NCI-H1092 treated with DMSO at 0.1 percent for 48 hours (cell line): ENCODE results near the gene AIMP2.
"Not testable (repeated sequence)": the region's sequence is repeated elsewhere in the genome, so short reads cannot be mapped to it uniquely, and the experiment has no call there.

ENCODE experiments used
- DNase-seq: peaks from one replicate; lab custom pipeline; 2025; lab: John Stamatoyannopoulos, UW

Gene AIMP2

DNA sequence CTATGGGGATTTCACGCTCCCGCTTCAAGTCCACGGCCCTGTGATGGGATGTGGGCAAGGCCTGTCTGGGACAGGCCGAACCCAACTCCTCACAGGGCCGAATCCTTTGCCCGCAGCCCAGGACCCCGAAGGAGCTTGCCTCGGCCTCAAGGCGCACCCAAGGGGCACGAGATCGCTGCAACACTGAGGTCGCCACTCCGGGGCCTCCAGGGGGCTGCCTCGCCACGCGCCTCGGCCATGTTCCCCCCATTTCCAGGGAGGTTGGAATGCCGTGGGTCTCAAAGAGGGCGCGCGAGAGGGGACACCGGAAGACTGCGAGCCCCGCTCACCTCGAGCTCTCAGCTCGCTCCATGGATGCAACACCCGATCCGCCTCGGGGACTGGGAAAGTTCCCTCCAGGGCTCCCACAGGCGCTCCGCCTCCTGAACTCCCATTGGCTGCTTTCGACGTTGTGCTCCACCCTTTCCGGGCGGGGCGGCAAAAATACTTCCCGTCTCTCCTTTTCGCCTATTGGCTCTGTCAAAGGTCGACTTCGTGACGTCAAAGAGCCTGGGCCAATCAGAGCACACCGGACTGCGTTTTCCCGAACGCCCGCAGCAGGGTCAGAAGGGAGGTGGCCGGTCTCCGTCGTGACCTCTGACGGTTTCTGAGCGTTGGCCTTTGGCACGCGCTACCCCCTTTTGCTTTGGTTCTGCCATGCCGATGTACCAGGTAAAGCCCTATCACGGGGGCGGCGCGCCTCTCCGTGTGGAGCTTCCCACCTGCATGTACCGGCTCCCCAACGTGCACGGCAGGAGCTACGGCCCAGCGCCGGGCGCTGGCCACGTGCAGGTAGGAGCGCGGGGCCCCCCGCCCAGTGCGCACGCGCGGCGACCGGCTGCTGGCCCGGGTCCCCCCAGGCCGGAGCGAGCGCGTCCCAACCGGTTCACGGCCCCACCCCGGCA, at the start of gene AIMP2, which contains the start of gene PMS2:
Gene AIMP2 (plus strand): TSS at position 605 of the 944 bp plus-strand sequence. CDS start 92 bp downstream, at position 697.
Gene PMS2 (minus strand): TSS at position 382 of the 944 bp plus-strand sequence. CDS start 30 bp downstream, at position 352.
- peak; percentile 99 for DNase-seq

DNA sequence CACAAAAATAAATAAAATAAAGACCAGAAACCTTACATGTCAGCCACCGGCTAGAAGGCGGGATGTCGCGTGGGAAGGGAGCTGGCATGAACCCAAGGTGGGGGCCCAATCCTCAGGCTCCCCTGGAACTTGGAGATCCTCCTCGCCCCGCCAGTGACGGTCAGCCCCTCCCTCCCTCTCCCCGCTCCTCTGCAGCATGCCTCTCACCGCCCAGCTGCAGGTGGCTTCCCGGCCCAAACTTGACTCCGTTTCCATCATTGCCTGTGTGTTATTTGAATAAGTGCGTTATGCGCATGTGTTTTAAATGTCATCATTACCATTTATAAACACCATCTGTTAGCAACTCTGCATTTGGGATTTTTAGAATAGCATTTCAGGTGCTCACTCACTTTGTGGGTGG, 45.9 kb upstream of the AIMP2 start:
- DNase-seq, result not testable (repeated sequence)

DNA sequence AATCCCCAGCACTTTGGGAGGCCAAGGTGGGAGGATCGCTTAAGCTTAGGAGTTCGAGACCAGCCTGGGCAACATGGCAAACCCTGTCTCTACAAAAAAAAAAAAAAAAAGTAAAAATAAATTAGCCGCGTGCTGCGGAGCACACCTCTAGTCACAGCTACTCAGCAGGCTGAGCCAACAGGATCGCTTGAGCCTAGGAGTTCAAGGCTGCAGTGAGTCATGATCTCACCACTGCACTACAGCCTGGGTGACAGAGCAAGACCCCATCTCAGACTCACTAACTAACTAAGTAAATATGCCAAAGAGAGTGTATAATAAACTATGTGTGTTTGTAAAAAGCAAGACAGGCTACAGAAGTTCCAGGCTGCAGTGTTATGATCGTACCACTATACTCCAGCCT, 45.3 kb upstream of the AIMP2 start:
- not testable (repeated sequence) for DNase-seq

DNA sequence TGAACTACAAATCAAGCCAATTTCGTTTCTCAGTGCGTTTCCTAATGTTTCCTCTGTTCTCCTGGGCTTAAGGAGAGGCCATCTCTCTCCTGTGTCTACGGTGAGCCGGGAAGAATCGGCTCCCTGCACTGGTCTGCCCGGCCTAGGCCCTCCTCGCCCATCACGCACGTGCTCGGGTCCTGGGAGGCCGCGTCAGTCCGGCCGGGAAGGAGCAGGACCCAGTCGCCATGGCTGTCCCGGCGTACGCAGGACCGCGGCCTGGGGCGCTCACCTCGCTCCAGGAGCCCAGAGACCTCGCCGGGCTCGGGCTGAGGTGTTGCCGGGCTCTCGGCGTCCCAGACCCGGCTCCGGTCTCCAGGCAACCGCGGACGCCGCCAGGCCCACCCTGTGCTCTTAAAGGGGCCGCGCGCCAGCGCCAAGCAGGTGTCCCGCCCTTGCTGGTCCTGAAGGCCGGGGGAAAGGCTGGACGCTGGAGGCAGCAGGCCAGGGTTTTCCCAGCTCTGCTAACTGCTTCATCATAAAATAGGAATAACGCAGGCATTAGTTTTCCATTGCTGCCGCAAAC, 38.6 kb upstream of the AIMP2 start, which contains the start of gene RSPH10B:
Gene RSPH10B (minus strand): TSS at position 343 of the 565 bp plus-strand sequence. CDS start 3,573 bp downstream, outside the sequence.
- DNase-seq, result not testable (repeated sequence)

DNA sequence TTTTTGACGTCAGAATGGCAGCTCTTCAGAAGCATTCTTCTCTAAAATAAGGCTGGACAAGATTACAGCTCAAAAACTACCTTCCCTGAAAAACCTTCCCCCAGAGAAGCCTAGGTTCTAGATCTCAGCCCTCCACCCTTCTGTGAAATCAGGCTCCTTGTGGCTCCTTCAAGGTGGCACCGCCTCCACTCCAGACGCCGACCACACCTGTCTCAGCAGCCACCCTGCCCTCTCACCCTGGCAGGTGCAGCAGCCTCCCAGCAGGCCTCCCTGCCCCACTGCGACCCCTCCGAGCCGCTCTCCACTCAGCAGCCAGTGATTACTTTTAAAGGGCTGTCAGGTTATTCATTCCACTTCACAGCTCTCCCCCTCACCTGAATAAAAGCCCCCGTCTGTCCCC, 35.5 kb upstream of the AIMP2 start:
- not testable (repeated sequence) for DNase-seq

DNA sequence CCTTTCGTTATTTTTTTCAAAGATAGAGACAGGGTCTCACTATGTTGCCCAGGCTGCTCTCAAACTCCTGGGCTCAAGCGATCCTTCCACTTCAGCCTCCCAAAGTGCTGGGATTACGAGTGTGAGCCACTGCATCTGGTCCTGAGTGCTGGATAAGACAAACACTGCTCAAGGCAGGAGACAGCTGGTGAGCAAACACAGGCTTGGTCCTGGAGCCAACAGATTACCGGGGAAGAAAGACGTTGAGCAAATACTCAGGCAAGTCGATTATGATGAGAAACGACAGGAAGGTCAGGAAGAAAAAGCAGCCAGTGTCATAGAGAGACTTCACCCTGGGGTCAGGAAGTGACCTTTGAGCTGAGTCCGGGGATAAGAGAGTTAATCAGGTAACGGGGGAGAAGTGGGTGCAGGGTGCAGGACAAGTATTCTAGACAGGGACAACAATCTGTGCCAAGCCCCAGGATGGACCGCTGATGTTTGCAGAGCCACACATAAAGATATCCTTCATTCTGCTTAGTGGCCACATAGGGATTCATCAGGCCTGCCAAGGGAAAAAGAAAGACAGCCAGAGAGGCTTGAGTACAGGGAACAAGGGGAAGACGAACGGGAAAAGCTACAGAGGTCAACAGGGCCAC, 29.3 kb upstream of the AIMP2 start:
- not testable (repeated sequence) for DNase-seq

DNA sequence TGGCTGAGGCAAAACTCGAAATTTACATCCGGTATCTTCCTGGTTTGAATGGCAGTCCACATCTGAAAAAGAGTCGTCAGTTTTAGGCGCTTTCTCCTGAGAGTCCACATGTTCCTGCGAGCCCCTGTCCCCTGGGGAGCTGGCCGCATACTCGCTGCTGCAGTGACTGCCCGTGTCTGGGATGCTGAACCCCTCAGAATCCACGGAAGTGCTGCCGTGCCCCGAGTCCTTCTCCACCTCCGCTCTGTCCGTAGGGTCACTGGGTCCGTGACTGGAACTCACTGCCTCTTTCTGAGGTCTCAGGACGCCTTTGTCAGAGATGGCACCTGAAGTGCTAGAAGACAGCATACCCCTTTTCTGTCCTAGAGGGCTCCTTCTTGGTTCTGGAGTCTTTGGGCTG, 22.0 kb upstream of the AIMP2 start:
- DNase-seq, result not testable (repeated sequence)

DNA sequence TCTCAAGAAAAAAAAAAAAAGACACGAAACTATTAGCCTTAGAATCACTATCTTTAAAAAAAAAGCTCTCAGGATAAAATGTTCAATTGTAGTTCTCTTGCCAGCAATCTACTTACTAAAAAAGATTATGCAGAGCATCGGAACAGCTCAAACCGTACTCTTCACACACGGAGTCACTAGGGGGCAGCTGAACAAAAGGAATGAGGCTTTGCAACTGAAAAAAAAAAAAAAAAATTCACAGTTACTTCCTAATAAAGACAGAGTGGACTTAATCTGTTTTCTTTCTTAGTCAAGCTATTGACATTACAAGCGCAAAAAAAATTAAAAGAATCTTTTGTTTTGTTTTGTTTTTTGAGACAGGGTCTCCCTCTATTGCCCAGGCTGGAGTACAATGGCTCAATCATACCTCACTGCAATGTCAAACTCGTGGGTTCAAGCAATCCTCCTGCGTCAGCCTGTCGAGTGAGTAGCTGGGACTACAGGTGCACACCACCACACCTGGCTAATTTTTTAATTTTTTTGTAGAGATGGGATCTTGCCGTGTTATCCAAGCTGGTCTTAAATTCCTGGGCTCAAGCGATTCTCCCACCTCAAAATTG, 11.8 kb upstream of the AIMP2 start:
- peak; percentile 55 for DNase-seq

DNA sequence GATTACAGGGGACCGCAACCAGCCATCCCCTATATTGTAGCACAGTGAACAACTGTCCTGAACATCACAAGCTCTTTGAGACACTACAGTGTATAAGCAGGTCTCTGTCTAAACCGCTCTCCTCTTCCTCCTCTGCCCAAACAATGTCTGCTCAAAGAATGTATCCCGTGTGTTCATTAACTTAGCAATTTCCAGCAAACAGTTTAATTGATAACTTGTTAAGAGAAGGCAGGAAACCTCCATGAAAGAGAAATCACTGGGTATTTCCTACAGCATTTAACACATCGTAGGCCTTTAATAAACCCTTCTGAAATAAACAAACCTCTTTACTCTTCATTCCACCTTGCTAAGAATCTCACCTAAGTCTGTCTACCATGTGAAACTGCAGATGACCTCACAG, 1.7 kb upstream of the AIMP2 start:
- DNase-seq, result no peak

DNA sequence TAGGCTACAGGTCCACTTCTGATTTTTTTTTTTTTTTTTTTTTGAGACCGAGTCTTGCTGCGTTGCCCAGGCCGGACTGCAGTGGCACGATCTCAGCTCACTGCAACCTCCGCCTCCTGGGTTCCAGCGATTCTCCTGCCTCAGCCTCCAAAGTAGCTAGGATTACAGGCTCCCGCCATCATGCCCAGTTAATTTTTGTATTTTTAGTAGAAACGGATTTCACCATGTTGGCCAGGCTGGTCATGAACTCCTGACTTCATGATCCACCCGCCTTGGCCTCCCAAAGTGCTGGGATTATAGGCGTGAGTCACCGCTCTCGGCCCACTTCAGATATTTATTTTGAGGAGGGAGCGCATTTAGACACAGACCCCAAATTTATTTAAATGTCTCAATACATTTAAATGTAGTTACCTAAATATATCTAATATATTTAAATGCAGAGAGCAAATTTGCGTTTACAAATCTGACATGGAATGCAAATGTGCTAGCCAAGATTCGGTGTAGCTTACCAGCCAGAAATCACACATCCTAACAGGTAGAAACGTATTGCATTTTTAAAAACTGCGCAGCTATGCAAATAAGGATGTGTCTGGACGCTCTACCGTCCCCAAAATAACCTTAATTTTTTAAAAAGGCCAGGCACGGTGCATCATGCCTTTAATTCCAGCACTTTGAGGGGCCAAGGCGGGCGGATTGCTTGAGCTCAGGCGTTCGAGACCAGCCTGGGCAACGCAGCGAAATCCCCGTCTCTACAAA, 1.1 kb upstream of the AIMP2 start:
- not testable (repeated sequence) for DNase-seq

DNA sequence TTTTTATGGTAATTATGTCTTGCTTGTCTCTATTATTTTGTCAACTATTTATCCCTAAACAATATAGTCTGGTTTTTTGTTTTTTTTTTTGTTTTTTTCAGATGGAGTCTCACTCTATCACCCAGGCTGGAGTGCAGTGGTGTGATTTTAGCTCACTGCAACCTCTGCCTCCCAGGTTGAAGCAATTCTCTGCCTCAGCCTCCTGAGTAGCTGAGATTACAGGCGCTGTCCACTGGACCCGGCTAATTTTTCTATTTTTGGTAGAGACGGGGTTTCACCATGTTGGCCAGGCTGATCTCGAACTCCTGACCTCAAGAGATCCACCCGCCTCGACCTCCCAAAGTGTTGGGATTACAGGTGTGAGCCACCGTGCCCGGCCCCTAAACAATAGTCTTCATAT, 1.3 kb downstream of the AIMP2 start:
- not testable (repeated sequence) for DNase-seq

DNA sequence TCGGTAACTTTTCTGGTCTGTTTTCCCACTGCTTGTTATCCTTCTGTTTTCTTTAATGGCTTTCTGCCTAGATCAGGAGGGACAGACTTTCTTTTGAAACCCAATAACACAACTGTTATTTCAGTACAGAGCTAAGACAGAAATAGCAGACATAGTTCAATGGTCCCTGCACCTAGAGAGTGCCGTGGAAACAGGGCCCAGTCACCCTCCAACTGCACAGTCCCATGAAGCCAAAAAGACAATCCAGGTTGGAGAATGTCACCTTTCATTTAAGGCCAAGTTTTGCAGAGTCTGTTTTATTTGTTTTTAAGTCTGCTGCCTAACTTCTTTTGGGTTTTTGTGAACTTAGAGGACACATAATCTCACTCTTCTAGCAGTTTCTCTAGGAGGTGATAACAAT, 2.5 kb downstream of the AIMP2 start:
- DNase-seq, result no peak

DNA sequence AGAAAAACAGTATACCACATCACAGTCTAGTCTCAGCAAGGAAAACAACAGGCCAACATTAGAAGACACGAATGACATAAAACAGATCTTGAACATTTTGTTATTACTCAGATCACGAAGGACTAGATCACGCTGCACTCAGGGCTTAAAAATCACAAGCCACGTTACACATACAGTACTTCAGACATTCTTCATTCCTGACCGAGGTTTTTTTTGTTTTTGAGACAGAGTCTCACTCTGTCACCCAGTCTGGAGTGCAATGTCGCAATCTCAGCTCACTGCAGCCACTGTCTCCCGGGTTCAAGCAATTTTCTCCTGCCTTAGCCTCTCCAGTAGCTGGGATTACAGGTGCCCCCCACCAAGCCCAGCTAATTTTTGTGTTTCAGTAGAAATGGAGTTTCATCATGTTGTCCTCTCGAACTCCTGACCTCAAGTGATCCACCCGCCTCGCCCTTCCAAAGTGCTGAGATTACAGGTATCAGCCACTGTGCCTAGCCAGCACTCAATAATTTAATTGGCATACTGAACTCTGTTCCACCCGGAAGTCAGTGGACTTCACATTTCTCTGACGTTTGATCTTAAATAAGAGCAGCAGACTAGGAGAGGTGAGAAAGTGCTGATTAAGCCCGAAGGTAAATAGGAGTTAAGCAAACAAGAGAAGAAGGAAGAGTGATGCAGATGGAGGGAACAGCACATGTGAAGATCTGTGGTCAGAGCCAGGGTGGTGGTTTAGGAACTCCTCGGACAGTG, 3.5 kb downstream of the AIMP2 start:
- DNase-seq, result no peak

DNA sequence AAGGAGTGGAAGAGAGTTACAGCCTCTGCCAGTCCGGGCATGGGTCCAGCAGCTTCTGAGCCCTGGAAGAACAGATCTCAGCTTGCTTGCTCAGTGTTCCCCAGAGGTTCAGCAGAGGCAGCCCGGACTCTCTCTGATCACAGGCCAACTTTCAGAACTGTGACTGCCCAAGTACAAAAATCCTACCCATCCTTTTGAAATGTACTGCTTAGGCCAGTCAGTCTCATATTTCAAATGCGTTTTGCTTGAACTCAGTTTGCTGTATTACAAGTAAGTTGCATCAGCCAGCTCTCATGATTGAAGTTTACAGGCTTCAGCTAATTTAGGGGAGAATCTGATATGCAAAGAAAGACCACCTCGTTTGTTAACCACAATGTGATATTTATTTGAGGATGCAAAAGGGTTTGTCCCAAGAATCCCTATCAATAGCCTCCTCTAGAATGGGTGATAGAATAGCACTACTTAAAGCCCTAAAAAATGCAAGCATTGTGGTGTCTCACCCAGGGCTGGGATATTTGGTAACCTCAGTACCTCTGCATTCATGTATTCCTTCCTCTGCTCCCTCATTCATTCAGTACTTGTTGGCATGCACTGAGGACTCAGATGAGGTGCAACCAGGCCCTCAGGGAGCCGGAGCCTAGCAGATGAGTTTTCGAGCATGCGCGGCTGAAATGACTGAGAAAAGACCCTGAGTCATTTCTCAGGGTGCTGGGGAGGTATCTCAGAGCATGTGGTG, 7.0 kb downstream of the AIMP2 start:
- DNase-seq, result peak; percentile 56

DNA sequence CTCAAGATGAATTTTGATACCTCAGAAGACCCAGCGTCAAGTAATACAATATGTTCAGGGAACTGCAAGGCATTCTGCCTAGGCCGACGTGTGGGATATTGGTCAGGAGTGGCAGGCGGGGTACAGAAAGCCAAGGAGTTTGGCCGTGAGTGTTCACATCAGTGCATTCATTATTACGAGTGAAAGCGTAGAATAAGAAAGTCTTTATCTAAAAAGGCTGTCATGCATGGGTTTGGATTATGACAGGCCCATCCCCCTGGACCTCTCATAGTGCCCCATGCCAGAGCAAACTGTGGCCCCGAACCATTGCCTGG, 7.5 kb downstream of the AIMP2 start:
- no peak for DNase-seq

DNA sequence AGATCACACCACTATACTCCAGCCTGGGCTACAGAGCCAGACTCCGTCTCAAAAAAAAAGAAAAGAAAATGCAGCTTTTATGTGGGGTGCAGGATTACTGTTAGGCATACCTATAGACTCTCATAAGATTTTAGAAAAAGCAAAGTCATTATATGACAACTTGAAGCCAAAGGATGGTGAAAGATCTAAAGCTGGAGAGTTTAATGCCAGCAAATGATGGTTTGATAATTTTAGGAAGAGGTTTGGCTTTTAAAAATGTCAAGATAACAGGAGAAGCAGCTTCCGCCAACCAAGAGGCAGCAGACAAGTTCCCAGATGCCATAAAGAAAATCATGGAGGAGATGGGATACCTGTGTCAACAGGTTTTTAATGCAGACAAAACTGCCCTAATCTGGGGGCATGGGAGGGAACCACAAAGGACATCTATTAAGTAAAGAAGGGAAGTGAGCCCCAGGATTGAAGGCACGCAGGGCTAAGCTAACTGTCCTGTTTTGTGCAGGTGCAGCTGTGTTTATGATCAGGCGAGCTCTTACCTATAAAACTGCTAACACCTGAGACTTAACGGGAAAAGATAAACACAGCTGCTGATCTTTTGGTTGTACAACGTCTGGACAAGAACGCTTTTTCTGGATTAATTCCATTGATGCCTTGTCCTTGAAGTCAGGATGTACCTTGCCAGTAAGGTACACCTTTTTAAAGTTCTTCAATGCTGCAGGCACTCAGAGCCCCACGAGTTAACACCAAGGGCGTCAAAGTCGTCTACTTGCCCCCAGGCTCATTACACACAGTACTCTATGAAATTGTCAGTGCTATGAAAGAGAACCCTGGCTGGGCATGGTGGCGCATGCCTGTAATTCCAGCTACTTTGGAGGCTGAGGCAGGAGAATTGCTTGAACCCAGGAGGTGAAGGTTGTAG, 11.6 kb downstream of the AIMP2 start:
- peak; percentile 30 for DNase-seq

DNA sequence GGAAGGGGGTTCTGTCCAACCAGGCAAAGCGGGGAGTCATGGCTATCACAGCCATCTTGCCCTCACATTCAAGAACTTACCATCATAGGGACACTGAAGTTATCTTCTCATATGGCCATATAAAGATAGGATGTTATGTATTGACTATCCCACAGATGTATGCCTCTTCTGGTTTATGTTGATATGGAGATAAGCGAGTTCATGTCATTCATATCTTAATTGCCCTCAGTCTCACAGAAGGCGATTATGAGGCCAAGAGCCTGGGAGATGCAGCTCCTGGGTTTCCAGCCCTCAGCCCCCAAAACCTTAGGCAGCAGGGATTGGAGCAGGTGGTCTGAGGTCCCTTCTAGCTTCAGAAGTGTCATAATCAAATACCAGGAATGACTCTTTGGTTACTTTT, 13.6 kb downstream of the AIMP2 start:
- no peak for DNase-seq

DNA sequence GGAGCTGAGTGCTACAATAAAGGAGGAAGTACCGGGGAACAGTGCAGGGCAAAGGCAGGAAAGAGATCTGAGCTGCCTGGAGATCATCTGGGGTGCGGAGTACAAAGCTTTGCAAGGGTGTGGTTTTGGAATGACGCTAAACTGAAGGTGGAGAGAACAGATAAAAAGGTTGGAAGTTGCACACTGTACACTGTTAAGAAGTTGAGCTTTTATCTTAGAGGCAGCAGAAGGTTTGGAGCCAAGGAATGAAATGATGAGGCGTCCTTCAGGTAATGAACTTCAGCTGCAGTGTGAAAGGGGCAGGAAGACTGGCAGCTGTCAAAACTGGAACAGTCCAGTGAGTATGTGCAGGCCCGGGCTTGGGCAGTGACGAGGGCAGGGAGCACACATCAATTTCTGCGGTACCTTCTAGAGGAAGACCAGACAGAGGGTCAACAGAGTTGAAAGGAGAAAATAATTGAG, 14.9 kb downstream of the AIMP2 start:
- no peak for DNase-seq
